BLaER1 treated with 17β-estradiol and CSF1 and Interleukin-3, amounts not matched to agents 10 nM and 100 nM (cell line): ENCODE measurements around the gene PRRX2.

Experiments
- H3K27ac ChIP-seq, 11 experiments: shearing (Covaris generic); formaldehyde crosslinking; 2 replicates each; pipeline ENCODE4 v1.8.1; 2022
- H3K27me3 ChIP-seq, 11 experiments: shearing (Covaris generic); formaldehyde crosslinking; 2 replicates each; pipeline ENCODE4 v1.8.1; 2022
- H3K36me3 ChIP-seq, 11 experiments: shearing (Covaris generic); formaldehyde crosslinking; 2 replicates each; pipeline ENCODE4 v1.8.1; 2022
- H3K4me1 ChIP-seq, 10 experiments: shearing (Covaris generic); formaldehyde crosslinking; 2 replicates each; pipeline ENCODE4 v1.8.1; 2022
- H3K4me2 ChIP-seq, 11 experiments: shearing (Covaris generic); formaldehyde crosslinking; 2 replicates each; pipeline ENCODE4 v1.8.1; 2022
- H3K4me3 ChIP-seq, 10 experiments: shearing (Covaris generic); formaldehyde crosslinking; 2 replicates each; pipeline ENCODE4 v1.8.1; 2022
- H3K9ac ChIP-seq, 11 experiments: shearing (Covaris generic); formaldehyde crosslinking; 2 replicates each; pipeline ENCODE4 v1.8.1; 2022
- H3K9me3 ChIP-seq, 11 experiments: shearing (Covaris generic); formaldehyde crosslinking; replicated peaks in 1 of 11; 2 replicates each; pipeline ENCODE4 v1.8.1; 2022
- H4K20me1 ChIP-seq, 11 experiments: shearing (Covaris generic); formaldehyde crosslinking; 2 replicates each; pipeline ENCODE4 v1.8.1; 2022
- Cebpa-rat ChIP-seq, 11 experiments: shearing (Covaris generic); IDR thresholded peaks; 2 replicates each; pipeline ENCODE4 v1.8.1; 2022

PRRX2 gene

GRCh38 chr9:129682381-129682780, 16.9 kb downstream of the PRRX2 start:
- no peaks in the 10 kb centered on the region for H4K20me1 ChIP-seq
- no peak overlapping the region for H3K4me3 ChIP-seq
- no peaks in the 10 kb centered on the region for H3K9me3 ChIP-seq
- no peak overlapping the region for H3K27ac ChIP-seq
- no peaks in the 10 kb centered on the region for H3K36me3 ChIP-seq
- peaks cover 0 to 13% (median 2%) of the 10 kb centered on the region in 10 experiments; a peak in 3 of 20 replicates for H3K4me1 ChIP-seq
- H3K9ac ChIP-seq = no peak overlapping the region
- H3K27me3 ChIP-seq = peaks cover 0 to 23% (median 0%) of the 10 kb centered on the region in 11 experiments; a peak in 7 of 22 replicates
- H3K4me2 ChIP-seq = no peak overlapping the region
- TF ChIP-seq Cebpa-rat (IDR thresholded peaks at IDR 0.05) = no peak

- peak overlapping the region in 3 of 11 experiments; percentile 6 to 42 (median 40); a peak in 3 of 22 replicates for H3K4me2 ChIP-seq
- no peaks in the 10 kb centered on the region; a peak in 1 of 22 replicates for H3K27me3 ChIP-seq
- no peak overlapping the region for H3K4me3 ChIP-seq
- H3K36me3 ChIP-seq = no peaks in the 10 kb centered on the region
- H4K20me1 ChIP-seq = no peaks in the 10 kb centered on the region
- H3K27ac ChIP-seq = no peak overlapping the region
- H3K9ac ChIP-seq = no peak overlapping the region
- peaks cover 0 to 13% (median 2%) of the 10 kb centered on the region in 10 experiments; a peak in 3 of 20 replicates for H3K4me1 ChIP-seq
- H3K9me3 ChIP-seq = no peaks in the 10 kb centered on the region
- TF ChIP-seq Cebpa-rat (IDR thresholded peaks at IDR 0.05) = no peak
Measured at GRCh38 chr9:129685220-129685932, 19.9 kb downstream of the PRRX2 start.

GRCh38 chr9:129685933-129686259, 20.4 kb downstream of the PRRX2 start:
- H3K4me2 ChIP-seq = peak overlapping the region in 3 of 11 experiments; percentile 6 to 42 (median 40); a peak in 3 of 22 replicates
- TF ChIP-seq Cebpa-rat (IDR thresholded peaks at IDR 0.05) = no peak
- H3K9me3 ChIP-seq = no peaks in the 10 kb centered on the region
- no peak overlapping the region for H3K4me3 ChIP-seq
- no peaks in the 10 kb centered on the region for H3K36me3 ChIP-seq
- no peaks in the 10 kb centered on the region; a peak in 1 of 22 replicates for H3K27me3 ChIP-seq
- H3K9ac ChIP-seq = no peak overlapping the region
- H3K4me1 ChIP-seq = peaks cover 0 to 13% (median 2%) of the 10 kb centered on the region in 10 experiments; a peak in 3 of 20 replicates
- H4K20me1 ChIP-seq = no peaks in the 10 kb centered on the region
- H3K27ac ChIP-seq = no peak overlapping the region

- no peaks in the 10 kb centered on the region for H3K36me3 ChIP-seq
- H3K27ac ChIP-seq = no peak overlapping the region
- no peak overlapping the region for H3K9ac ChIP-seq
- H3K4me3 ChIP-seq = no peak overlapping the region
- H4K20me1 ChIP-seq = no peaks in the 10 kb centered on the region
- H3K4me1 ChIP-seq = peaks cover 0 to 13% (median 2%) of the 10 kb centered on the region in 10 experiments; a peak in 3 of 20 replicates
- no peak overlapping the region for H3K4me2 ChIP-seq
- no peaks in the 10 kb centered on the region for H3K9me3 ChIP-seq
- no peak for TF ChIP-seq Cebpa-rat (IDR thresholded peaks at IDR 0.05)
- H3K27me3 ChIP-seq = no peaks in the 10 kb centered on the region
Measured at GRCh38 chr9:129686736-129687135, 21.3 kb downstream of the PRRX2 start.

GRCh38 chr9:129687391-129687790, 21.9 kb downstream of the PRRX2 start:
- H3K36me3 ChIP-seq = no peaks in the 10 kb centered on the region
- no peak overlapping the region for H3K9ac ChIP-seq
- H3K4me2 ChIP-seq = no peak overlapping the region
- peaks cover 0 to 13% (median 0%) of the 10 kb centered on the region in 10 experiments; a peak in 3 of 20 replicates for H3K4me1 ChIP-seq
- H3K27me3 ChIP-seq = no peaks in the 10 kb centered on the region
- TF ChIP-seq Cebpa-rat (IDR thresholded peaks at IDR 0.05) = no peak
- no peak overlapping the region for H3K4me3 ChIP-seq
- H3K9me3 ChIP-seq = peaks cover 0 to under 1% (median 0%) of the 10 kb centered on the region in 11 experiments; a peak in 1 of 22 replicates
- H3K27ac ChIP-seq = no peak overlapping the region
- H4K20me1 ChIP-seq = no peaks in the 10 kb centered on the region

- Histone ChIP-seq H3K9ac (no peak overlapping the region), H3K4me2 (no peak overlapping the region), H3K27me3 (no peaks in the 10 kb centered on the region; a peak in 1 of 22 replicates), H3K9me3 (peaks cover 0 to 5% (median 0%) of the 10 kb centered on the region in 11 experiments; a peak in 1 of 22 replicates), H3K36me3 (no peaks in the 10 kb centered on the region), H3K4me1 (peaks cover 0 to 13% (median under 1%) of the 10 kb centered on the region in 10 experiments; a peak in 4 of 20 replicates), H4K20me1 (no peaks in the 10 kb centered on the region), H3K27ac (no peak overlapping the region), H3K4me3 (no peak overlapping the region)
- TF ChIP-seq Cebpa-rat (IDR thresholded peaks at IDR 0.05) = no peak
Measured at GRCh38 chr9:129688285-129689043, 23.0 kb downstream of the PRRX2 start.

- peaks cover 0 to 9% (median 4%) of the 10 kb centered on the region in 10 experiments; a peak in 13 of 20 replicates for H3K4me1 ChIP-seq
- TF ChIP-seq Cebpa-rat (IDR thresholded peaks at IDR 0.05) = no peak
- H3K4me2 ChIP-seq = no peak overlapping the region
- no peak overlapping the region for H3K9ac ChIP-seq
- peaks cover 0 to 5% (median 0%) of the 10 kb centered on the region in 11 experiments; a peak in 1 of 22 replicates for H3K9me3 ChIP-seq
- H3K27me3 ChIP-seq = peaks cover 33 to 41% (median 40%) of the 10 kb centered on the region in 11 experiments
- no peaks in the 10 kb centered on the region for H3K36me3 ChIP-seq
- H3K27ac ChIP-seq = no peak overlapping the region
- no peak overlapping the region for H3K4me3 ChIP-seq
- peaks cover 0 to 11% (median 0%) of the 10 kb centered on the region in 11 experiments; a peak in 4 of 22 replicates for H4K20me1 ChIP-seq
Measured at GRCh38 chr9:129692534-129692933, 27.1 kb downstream of the PRRX2 start.

- no peaks in the 10 kb centered on the region for H3K36me3 ChIP-seq
Measured at GRCh38 chr9:129693741-129694140, 28.3 kb downstream of the PRRX2 start.

GRCh38 chr9:129694243-129694646, 28.8 kb downstream of the PRRX2 start:
- H3K4me2 ChIP-seq = peak overlapping the region in 1 of 11 experiments; percentile 10; a peak in 3 of 22 replicates
- peaks cover 0 to 13% (median 7%) of the 10 kb centered on the region in 10 experiments; a peak in 13 of 20 replicates for H3K4me1 ChIP-seq
- no peak overlapping the region for H3K9ac ChIP-seq
- no peak overlapping the region for H3K4me3 ChIP-seq
- peaks cover 0 to 5% (median 0%) of the 10 kb centered on the region in 11 experiments; a peak in 1 of 22 replicates for H3K9me3 ChIP-seq
- no peaks in the 10 kb centered on the region for H3K36me3 ChIP-seq
- peaks cover 0 to 13% (median 0%) of the 10 kb centered on the region in 11 experiments; a peak in 4 of 22 replicates for H4K20me1 ChIP-seq
- peaks cover 50 to 58% (median 57%) of the 10 kb centered on the region in 11 experiments for H3K27me3 ChIP-seq
- TF ChIP-seq Cebpa-rat (IDR thresholded peaks at IDR 0.05) = no peak
- H3K27ac ChIP-seq = no peak overlapping the region

More at GRCh38 chr9:129693741-129694140, 28.3 kb downstream of the PRRX2 start:
- peaks cover 0 to 13% (median 7%) of the 10 kb centered on the region in 10 experiments; a peak in 13 of 20 replicates for H3K4me1 ChIP-seq
- no peak overlapping the region for H3K9ac ChIP-seq
- peaks cover 0 to 5% (median 0%) of the 10 kb centered on the region in 11 experiments; a peak in 1 of 22 replicates for H3K9me3 ChIP-seq
- no peak overlapping the region for H3K4me3 ChIP-seq
- no peak overlapping the region for H3K27ac ChIP-seq
- peaks cover 0 to 13% (median 0%) of the 10 kb centered on the region in 11 experiments; a peak in 4 of 22 replicates for H4K20me1 ChIP-seq
- peak overlapping the region in 5 of 11 experiments; percentile 10 to 36 (median 25); a peak in 6 of 22 replicates for H3K4me2 ChIP-seq
- H3K27me3 ChIP-seq = peaks cover 45 to 53% (median 52%) of the 10 kb centered on the region in 11 experiments
- no peak for TF ChIP-seq Cebpa-rat (IDR thresholded peaks at IDR 0.05)
